Measurements from ENCODE around the gene PPP2CA. TPM values are rescaled to one million over a fixed set of nuclear protein-coding genes. Genes with fewer than 3 reads are reported as not detected.
"Not testable (repeated sequence)": the region's sequence is repeated elsewhere in the genome, so short reads cannot be mapped to it uniquely, and the experiment has no call there.

PPP2CA gene
- total and polyA plus RNA-seq, 8 donors = 109 to 153 (median 135) TPM

DNA sequence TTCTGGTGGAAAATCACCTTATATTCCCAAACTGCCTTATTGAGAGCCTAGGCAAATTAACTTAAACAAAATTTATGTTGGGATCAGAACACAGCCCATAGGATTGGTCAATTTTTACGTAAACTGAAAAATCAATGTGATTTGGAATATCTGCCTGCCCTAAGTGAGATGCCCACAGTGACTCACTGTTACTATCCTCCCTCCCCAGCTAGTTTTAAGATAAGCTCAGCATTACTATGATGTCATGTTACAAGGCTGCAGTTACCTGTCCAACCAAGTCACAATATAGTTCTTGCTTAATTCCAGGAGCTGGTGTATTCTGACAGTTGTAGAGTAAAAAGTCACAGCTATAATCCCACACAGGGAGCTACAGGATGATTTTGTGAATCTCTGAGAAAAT lies 72.2 kb downstream of the PPP2CA start:
- peaks cover 0 to 100% of the 10 kb centered on the region in 2 donors for H3K36me3 ChIP-seq
- TF ChIP-seq, protein P1, sequence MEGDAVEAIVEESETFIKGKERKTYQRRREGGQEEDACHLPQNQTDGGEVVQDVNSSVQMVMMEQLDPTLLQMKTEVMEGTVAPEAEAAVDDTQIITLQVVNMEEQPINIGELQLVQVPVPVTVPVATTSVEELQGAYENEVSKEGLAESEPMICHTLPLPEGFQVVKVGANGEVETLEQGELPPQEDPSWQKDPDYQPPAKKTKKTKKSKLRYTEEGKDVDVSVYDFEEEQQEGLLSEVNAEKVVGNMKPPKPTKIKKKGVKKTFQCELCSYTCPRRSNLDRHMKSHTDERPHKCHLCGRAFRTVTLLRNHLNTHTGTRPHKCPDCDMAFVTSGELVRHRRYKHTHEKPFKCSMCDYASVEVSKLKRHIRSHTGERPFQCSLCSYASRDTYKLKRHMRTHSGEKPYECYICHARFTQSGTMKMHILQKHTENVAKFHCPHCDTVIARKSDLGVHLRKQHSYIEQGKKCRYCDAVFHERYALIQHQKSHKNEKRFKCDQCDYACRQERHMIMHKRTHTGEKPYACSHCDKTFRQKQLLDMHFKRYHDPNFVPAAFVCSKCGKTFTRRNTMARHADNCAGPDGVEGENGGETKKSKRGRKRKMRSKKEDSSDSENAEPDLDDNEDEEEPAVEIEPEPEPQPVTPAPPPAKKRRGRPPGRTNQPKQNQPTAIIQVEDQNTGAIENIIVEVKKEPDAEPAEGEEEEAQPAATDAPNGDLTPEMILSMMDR (IDR thresholded peaks at IDR 0.05) = no peak
- no peak overlapping the region for H3K27ac ChIP-seq
- peaks cover 0 to 30% of the 10 kb centered on the region in 2 donors for H3K4me1 ChIP-seq
- intact Hi-C loops (cut with DNase I) = no loop called here
- no peak for ATAC-seq
- H3K4me3 ChIP-seq = no peak overlapping the region
- DNase-seq = no peak
- H3K27me3 ChIP-seq = no peaks in the 10 kb centered on the region
- H3K9me3 ChIP-seq = no peaks in the 10 kb centered on the region

DNA sequence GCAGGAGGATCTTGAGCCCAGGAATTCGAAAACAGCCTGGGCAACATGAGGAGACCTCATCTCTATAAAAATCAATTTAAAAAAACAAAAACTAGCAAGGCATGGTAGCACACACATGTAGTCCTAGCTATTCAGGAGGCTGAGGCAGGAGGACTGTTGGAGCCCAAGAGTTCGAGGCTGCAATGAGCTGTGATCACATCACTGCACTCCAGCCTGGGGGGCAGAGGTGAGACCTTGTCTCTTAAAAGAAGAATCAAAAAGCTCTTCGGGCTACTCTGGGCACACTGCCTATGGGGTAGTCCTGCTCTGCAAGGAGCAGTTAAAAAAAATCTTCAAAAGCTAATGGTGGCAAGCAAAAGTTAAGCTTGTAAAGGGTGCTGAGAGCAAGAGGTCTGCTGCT lies 72.6 kb downstream of the PPP2CA start:
- Histone ChIP-seq H3K4me3 (no peak overlapping the region), H3K27me3 (no peaks in the 10 kb centered on the region), H3K9me3 (no peaks in the 10 kb centered on the region), H3K27ac (no peak overlapping the region), H3K4me1 (peaks cover 0 to 30% of the 10 kb centered on the region in 2 donors), H3K36me3 (peaks cover 0 to 95% of the 10 kb centered on the region in 2 donors)
- TF ChIP-seq, protein P1 (IDR thresholded peaks at IDR 0.05) = no peak
- DNase-seq (no peak), ATAC-seq (no peak)
- intact Hi-C loops (cut with DNase I) = no loop called here

DNA sequence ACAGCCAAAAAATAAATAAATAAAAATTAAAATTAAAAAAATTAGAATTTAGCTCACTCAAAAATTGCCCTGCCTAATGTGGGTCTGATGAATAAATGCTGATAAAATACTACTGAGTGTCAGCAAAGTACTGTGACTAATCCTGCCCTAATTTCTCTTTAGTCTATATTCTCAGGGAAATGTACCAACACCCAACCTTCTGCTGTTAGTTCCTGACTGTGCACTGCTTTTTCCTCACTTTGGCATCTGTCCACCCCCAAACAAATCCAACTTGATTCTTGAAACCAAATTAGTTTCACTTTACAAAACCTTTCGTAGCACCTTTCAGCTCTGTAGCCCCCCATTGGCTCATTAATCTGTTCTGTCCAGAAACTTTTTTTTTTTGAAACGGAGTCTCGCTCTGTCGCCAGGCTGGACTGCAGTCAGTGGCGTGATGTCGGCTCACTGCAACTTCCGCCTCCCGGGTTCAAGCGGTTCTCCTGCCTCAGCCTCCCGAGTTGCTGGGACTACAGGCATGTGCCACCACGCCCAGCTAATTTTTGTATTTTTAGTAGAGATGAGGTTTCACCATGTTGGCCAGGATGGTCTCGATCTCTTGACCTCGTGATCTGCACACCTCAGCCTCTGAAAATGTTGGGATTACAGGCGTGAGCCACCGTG lies 73.6 kb downstream of the PPP2CA start:
- intact Hi-C loops (cut with DNase I); ATAC-seq; H3K27me3 ChIP-seq; H3K27ac ChIP-seq; DNase-seq; H3K4me3 ChIP-seq; H3K9me3 ChIP-seq: not testable (repeated sequence)
- peaks cover 0 to 93% of the 10 kb centered on the region in 2 donors for H3K36me3 ChIP-seq
- peaks cover 0 to 30% of the 10 kb centered on the region in 2 donors for H3K4me1 ChIP-seq

DNA sequence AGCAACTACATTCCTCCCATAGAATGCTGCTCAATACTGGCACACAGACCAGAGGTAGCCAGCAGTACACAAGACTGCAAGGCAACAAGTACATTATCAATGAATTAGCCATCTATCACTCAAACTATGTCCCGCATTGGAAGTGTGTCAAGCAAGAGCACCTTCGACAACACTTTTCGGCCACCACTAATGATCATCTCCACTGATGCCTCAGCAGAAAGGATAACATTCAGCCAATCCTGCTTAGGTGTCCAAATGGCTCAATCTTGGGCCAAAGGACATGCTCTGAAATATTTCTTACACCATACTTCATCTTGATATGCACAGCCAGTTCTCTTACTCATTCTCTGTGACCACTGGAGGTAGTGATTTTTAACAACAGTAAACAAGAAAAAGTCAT lies 74.2 kb downstream of the PPP2CA start:
- Histone ChIP-seq H3K27ac (no peak overlapping the region), H3K4me1 (peaks cover 0 to 32% of the 10 kb centered on the region in 2 donors), H3K27me3 (no peaks in the 10 kb centered on the region), H3K36me3 (peaks cover 0 to 91% of the 10 kb centered on the region in 2 donors), H3K9me3 (no peaks in the 10 kb centered on the region), H3K4me3 (no peak overlapping the region)
- intact Hi-C loops (cut with DNase I) = no loop called here
- DNase-seq (no peak), ATAC-seq (no peak)
- TF ChIP-seq, protein P1 (IDR thresholded peaks at IDR 0.05) = no peak

DNA sequence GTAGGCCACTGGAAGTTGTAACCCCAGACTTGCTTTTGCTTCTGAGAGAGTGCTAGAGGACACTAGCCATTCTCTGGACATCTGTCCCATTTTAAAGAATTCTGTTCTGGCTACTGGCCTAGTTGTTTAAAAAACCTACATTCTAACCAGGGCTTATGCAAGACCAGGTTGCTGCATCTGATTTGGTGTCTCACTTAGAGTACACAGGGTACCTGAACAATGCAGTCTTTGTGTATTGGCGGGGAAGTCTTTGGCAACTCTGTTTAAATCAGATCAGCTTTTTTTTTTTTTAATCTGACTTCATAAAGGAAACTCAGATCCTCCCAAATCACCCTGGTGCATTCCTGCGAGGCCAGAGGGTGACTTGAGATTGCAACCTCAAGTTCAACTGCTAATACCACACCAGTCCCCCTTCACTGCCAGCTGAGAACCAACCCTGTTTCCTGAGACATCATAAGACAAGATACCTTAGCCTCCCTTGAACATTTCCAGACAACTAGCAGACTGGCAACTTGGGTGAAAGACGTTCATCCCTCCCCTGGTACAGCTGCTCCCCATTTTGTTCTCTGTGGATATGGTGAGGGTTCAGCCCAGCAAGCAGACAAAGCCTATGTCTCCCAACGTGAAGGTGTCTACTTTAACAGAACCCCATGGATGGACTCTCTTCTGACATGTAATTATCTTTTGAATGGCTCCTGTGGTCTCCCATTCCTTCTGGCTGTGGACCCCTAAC lies 76.1 kb downstream of the PPP2CA start:
- intact Hi-C loops (cut with DNase I) = no loop called here
- TF ChIP-seq, protein P1 (IDR thresholded peaks at IDR 0.05) = no peak
- Histone ChIP-seq H3K4me1 (peaks cover 0 to 46% of the 10 kb centered on the region in 2 donors), H3K4me3 (no peak overlapping the region), H3K36me3 (peaks cover 0 to 91% of the 10 kb centered on the region in 2 donors), H3K27me3 (no peaks in the 10 kb centered on the region), H3K9me3 (no peaks in the 10 kb centered on the region), H3K27ac (peak overlapping the region in 1 of 2 donors; percentile 38)
- ATAC-seq (no peak), DNase-seq (no peak)

All from left lung (tissue), 10 donors.